ENCODE measurements around the gene NEK11.

- TF ChIP-seq CTCF (conservative IDR thresholded peaks at IDR 0.05; ENCODE audit: low read length) (no peak), EZH2phosphoT487 (IDR thresholded peaks at IDR 0.05; ENCODE audit: borderline replicate concordance) (no peak)
Measured at GRCh38 chr3:131329774-131330173, 303.1 kb downstream of the NEK11 start.

All from Loucy (cell line).